Right ventricle myocardium superior (tissue), 1 donor: ENCODE results near the gene HOXB8. TPM values are rescaled to one million over a fixed set of nuclear protein-coding genes. Genes with fewer than 3 reads are reported as not detected.

ENCODE experiments used
- ATAC-seq: fragments of 200-7000 bp; cut with Tn5 transposase; one replicate; pipeline ENCODE4 v1.9.1; 2020; ENCODE audit warnings: mild to moderate bottlenecking; ENCODE audit not compliant: poor library complexity
- DNase-seq: peaks from one replicate; pipeline ENCODE4 v3.0.0-alpha.2; 2020
- intact Hi-C: fragments of 100-400 bp; cut with DNase I; formaldehyde crosslinking; loops from one replicate; pipeline ENCODE4 v1.11.2; 2022
- total RNA-seq: library from RNA; stranded (reverse); fragmentation: NEBNext Ultra II Directional; extraction: Animal tissue kit (Norgen Biotek cat#: 25700); gene quantifications from one replicate; pipeline ENCODE4 v1.2.1, GENCODE V29; 2021
- donor health status: DM: no; HTN: yes; CAD: no; lungs with severe emphysema.

HOXB8 gene
- total RNA-seq, 1 donor from 2014 or later = not detected

DNA sequence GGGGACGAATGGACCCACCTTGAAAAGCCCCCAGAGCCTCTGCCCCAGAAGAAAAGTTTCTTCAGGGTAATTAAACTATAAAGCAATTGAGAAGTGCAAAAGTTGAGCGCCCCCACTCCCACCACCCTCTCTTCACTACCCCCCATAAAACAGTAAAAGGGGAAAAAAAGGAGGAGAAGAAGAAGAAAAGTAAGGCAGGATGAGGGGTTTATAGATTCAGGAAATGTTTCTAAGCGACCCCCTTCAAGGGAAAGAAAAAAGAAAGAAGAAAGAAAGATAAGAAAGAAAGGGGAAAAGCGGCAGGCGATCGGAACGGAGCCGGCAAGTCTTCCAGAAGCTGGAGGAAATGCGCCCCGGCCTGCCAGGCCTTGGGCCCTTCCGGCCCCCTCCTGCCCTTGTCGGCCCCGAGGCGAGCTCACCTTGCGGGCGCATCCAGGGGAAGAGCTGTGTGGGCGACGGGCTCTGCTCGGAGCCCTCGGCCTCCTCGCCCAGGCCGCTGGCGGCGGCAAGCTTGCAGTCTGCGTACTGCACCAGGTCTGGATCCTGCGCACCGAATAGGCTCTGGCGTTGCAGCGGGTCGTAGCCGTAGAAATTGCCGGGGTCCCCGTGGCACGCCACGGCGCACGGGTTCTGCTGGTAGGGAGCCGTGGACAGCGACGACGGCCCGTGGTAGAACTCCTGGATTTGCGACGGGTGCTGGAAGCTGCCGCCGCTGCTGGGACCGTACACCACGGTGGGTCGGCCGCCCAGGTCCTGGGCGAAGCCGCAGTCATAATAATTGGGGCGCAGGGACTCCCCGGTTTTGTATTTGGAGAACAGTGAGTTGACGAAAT is 1.0 kb downstream of the HOXB8 start:
- ATAC-seq (no peak), DNase-seq (no peak)
- intact Hi-C loops = no loop called here

- no peak for DNase-seq
- ATAC-seq = peak; percentile 46
- intact Hi-C loops = no loop called here
Observed at GRCh38 chr17:48612854-48613691, 2.0 kb downstream of the HOXB8 start.

GRCh38 chr17:48612456-48612853 is 2.6 kb downstream of the HOXB8 start:
- ATAC-seq = no peak

GRCh38 chr17:48611681-48612455 is 3.2 kb downstream of the HOXB8 start:
- intact Hi-C loops = no loop called here
- DNase-seq (no peak), ATAC-seq (peak; percentile 30)

More at GRCh38 chr17:48612456-48612853, 2.6 kb downstream of the HOXB8 start:
- intact Hi-C loops = no loop called here
- no peak for DNase-seq

- ATAC-seq = no peak
- intact Hi-C loops = no loop called here
- DNase-seq = no peak
Observed at GRCh38 chr17:48611213-48611612, 3.9 kb downstream of the HOXB8 start.

DNA sequence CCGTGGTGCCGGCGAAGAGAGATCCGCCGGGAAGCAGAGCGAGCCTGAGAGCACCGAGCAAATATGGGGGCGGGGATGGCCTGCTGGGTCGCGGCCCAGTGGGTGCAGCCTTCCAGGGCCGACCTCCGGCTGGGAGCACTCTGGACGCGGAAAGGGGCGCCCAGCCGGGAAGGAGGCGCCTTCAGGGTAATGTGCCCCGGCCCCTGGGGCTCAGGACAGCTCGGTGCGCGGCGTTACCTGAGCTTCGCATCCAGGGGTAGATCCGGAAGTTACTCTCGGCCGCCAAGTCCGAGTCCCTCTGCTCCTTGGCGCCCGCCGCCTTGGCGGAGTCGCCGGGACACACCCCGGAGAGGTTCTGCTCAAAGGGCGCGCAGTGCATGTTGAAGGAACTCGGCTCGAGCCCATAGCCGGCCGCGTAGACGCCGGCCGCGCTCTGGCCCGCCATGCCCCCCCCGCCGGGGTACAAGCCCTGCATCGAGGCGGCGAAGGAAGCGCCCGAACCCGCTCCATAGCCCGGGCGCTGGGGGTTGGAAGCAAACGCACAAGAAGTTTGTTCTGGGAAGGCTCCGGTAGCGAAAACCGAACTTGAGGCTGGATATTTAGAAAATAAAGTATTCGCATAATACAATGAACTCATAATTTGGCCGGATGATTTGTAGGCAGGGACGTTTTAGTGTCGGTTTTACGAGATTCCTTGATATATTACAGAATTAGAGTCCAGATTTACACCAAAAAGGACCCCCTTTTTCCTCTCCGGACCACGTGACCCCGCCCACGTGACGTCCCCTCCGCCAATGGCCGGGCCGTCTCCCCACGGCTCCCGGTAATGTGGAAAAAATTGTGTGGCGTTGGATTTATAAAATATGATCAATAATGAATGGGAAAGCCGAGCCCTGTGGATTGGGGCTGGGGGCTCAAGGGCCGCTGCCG is 4.5 kb downstream of the HOXB8 start, which contains the start of gene HOXB7:
Gene HOXB7, minus strand, starts transcription at position 736 of the 930 bp plus-strand sequence. Its CDS starts 99 bp downstream, at position 637.
- ATAC-seq (peak; percentile 59), DNase-seq (peak; percentile 74)
- intact Hi-C loops = no loop called here

DNA sequence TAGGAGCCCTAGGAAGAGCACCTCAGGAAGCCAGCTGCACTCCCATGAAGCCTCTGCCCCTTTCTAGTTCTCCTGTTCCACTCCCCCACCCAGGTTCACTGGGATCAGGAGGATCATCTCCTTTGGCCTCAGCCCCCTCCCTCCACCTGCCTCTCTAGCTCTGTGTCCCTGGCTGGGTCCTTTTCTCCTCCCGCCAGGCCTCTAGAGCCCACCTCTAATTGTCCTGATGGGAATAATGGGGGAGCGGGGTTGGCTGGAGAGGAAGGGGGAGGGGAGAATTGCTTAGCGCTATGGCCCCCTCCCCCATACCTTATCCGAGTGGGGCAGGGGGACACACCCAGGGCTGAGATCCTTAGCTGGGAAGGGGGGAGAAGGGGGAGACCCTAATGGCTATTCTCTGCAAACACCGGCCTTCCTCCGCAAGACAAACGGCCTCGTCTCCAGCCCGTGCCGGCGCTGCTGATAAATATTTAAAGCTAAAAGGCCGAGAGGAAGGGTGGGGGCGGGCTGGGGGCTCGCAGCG is 5.3 kb downstream of the HOXB8 start:
- DNase-seq (no peak), ATAC-seq (no peak)
- intact Hi-C loops = no loop called here

- DNase-seq (no peak), ATAC-seq (no peak)
- intact Hi-C loops = no loop called here
Observed at GRCh38 chr17:48609033-48609432, 6.1 kb downstream of the HOXB8 start.

DNA sequence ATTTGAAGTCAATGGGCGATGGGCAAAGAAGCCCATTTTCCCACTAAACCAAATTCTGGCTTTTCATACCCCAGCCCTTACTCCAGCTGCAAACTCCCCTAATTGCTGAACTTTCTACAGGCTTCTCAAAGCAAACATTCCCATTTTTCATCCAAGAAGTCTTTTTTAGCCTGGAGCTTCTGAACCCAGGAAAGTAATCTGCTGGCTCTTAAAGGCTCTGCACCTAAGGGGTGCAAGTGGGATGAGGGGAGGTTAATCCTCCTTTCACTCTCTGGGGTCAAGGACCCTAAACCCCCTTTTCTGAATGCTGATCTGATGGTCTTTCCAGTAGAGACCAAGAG is 6.6 kb downstream of the HOXB8 start:
- DNase-seq = no peak
- intact Hi-C loops = no loop called here
- no peak for ATAC-seq

DNA sequence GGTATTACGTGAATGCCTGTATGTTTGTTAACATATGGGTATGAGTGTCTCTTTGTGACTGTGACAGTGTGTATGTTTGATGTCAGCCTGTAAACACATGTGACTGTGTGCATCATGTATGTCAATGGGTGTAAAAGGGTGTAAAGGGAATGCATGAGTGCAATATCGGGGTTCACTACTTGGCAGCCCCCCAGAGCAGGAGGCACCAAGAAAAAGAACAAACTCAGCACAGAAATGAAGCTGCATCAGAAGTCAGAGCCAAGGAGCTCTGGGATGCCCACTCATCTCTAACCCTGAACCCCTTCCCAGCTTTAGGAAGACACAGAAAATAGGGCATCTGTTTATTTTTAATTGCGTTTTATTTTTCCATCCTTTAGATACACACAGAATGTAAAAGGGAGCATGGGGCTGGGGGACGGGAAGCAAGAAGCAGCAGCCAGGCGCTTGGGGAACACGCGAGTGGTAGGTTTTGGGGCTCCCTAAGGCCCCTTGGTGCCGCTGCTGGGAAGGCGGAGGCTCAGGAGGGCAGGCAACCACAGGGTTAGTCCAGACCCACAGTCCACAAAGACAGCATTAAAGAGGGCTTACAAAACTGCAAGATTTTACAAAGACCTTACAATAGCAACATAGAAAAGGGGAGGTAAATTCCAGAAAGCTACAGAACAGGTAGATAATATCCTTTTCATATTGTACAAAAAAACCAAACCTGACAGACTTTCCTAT is 8.0 kb downstream of the HOXB8 start:
- no peak for ATAC-seq
- intact Hi-C loops = no loop called here
- DNase-seq = no peak

GRCh38 chr17:48605991-48606891 is 8.9 kb downstream of the HOXB8 start:
- no peak for ATAC-seq
- no peak for DNase-seq
- intact Hi-C loops = no loop called here

DNA sequence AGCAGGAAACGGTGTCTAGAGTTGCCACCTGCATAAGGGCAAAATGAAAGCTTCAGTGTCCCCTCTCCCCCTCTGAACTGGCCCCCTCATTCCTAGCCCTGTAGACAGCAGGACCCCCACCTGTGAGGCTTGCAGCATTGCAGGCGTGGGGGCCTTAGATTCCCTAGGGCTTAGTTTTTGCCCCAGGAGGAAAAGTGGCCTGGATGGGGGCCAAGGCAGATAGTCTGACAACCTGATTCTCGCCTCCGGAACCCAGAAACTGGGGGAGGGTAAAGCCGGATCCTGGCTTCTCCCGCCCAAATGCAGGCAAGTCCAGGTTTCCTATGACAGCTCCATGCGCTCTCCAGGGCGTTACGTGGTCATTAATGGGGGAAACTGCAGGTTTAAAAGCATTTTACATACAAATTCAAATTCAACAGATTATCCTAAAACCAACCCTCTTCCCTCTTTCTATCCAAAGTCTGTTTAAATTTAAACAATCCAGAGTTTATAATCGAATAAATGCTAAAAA is 9.6 kb downstream of the HOXB8 start:
- ATAC-seq = no peak
- intact Hi-C loops = no loop called here
- DNase-seq = no peak

DNA sequence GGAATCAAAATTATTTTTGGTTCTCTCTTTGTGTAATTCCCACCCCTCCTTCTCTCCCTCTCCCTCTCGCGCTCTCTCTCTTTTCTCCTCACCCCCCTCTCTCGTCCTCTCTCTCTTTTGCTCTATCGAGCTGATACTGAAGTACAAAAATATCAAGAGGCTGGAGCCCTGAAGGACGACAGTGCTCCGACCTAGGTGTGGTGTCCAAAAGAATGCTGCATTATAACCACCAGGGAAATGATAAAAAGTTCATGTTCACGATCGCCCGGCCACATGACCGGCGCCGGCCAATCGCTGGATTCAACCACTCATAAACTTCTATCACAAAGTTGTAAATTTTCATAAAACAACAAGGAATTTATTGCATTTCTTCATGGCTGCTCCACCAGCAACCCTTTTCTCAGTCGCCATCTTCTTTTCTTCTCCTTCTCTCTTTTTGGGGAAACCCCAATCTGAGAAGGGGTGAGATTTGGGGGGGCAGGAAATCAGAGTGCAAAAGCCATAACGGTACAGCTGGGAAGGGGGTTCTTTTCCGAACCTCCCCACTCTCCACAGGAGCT is 10.2 kb downstream of the HOXB8 start, which contains the start of gene HOXB6:
Gene HOXB6, minus strand, starts transcription at position 217 of the 560 bp plus-strand sequence. CDS start 6,836 bp downstream, outside the sequence.
- ATAC-seq = no peak
- no peak for DNase-seq
- intact Hi-C loops = no loop called here

DNA sequence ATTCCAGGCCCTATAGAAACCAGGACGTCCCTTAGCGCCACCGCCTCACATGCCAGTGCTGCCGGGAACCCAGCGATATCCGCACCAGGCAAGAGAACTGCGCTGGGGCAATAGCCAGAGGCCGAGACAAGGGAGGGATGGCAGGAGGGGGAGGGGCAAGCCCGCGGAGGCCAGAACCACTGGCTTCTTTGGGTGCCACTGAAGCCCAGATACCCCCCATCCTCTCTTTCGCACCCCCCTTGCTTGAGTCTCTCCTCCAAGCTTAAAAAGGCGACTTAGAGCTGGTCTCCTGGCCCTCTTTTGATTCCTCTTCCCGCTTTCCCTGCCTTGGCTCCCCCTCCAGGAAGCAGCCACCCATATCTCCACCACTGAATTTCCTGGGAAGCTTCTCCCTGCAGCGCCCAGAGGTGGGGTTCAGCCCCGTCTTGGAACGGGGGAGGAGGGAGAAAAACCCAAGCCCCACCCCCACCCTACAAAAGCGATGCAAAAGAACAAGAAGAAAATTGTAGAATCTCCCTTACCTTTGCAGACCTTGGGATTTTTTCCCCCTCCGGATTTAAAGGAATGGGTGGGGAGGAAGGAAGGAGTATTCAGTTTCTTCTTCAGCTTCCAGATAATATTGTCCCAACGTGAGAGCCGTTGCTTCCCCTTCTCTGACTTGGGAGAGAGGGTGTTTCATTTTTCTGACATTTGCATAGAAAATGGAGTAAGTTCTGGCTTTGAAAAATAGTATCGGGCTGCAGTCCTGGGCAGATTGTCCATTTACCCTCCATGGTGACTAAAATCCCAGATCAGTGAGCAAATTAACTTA is 10.9 kb downstream of the HOXB8 start:
- intact Hi-C loops = no loop called here
- ATAC-seq = no peak
- no peak for DNase-seq
